WTC11 (cell line): ENCODE data around the gene BMP8B. TPM values are rescaled to one million over a fixed set of nuclear protein-coding genes. Genes with fewer than 3 reads are reported as not detected.

Experiments used
- ATAC-seq: fragments of 200-7000 bp; cut with Tn5 transposase; 2 replicates; pipeline ENCODE4 v1.10.0; 2021; ENCODE audit warnings: mild to moderate bottlenecking, moderate library complexity
- CTCF ChIA-PET: fragments of 300-600 bp; sonication (Branson Sonifier 250); formaldehyde crosslinking; loops from one replicate; lab custom pipeline; 2021; ENCODE audit warnings: antibody characterized with exemption; lab: Charles Lee
- POLR2A ChIA-PET: fragments of 350-600 bp; sonication (Branson Sonifier 250); formaldehyde crosslinking; loops from one replicate; lab custom pipeline; 2021; ENCODE audit warnings: antibody characterized with exemption; lab: Charles Lee
- DNase-seq: peaks from one replicate; pipeline ENCODE4 v3.0.0; 2021; ENCODE audit warnings: low spot score
- H3K27ac Mint-ChIP-seq: 2 replicates; pipeline ENCODE4 v1.8.0; 2021; ENCODE audit warnings: mixed read lengths
- H3K27me3 Mint-ChIP-seq: 2 replicates; pipeline ENCODE4 v1.8.0; 2021; ENCODE audit warnings: low read depth, mild to moderate bottlenecking, moderate library complexity, mixed read lengths
- H3K36me3 Mint-ChIP-seq: 2 replicates; pipeline ENCODE4 v1.8.0; 2021; ENCODE audit warnings: mixed read lengths
- H3K4me1 Mint-ChIP-seq: 2 replicates; pipeline ENCODE4 v1.8.0; 2022; ENCODE audit warnings: mixed read lengths
- H3K4me3 Mint-ChIP-seq: 2 replicates; pipeline ENCODE4 v1.8.0; 2021; ENCODE audit warnings: mild to moderate bottlenecking, moderate library complexity, mixed read lengths
- H3K9me3 Mint-ChIP-seq: 2 replicates; pipeline ENCODE4 v1.8.0; 2021; ENCODE audit warnings: mixed read lengths
- AR ChIP-seq: fragments of 250-450 bp; sonication (Bioruptor Pico); IDR thresholded peaks from 2 replicates; pipeline ENCODE4 v1.9.0; 2021; ENCODE audit warnings: mild to moderate bottlenecking
- E2F1 ChIP-seq: sonication (generic); formaldehyde crosslinking; IDR thresholded peaks from 2 replicates; pipeline ENCODE4 v1.8.0; 2022; ENCODE audit warnings: mild to moderate bottlenecking, missing genetic modification reagents
- ETV6 ChIP-seq: sonication (generic); formaldehyde crosslinking; IDR thresholded peaks from 2 replicates; pipeline ENCODE4 v1.8.1; 2022; ENCODE audit warnings: mild to moderate bottlenecking, missing genetic modification reagents
- FOXK1 ChIP-seq: sonication (generic); formaldehyde crosslinking; IDR thresholded peaks from 2 replicates; pipeline ENCODE4 v1.8.0; 2022; ENCODE audit warnings: mild to moderate bottlenecking, moderate library complexity, missing genetic modification reagents
- FOXP4 ChIP-seq: sonication (generic); formaldehyde crosslinking; IDR thresholded peaks from 2 replicates; pipeline ENCODE4 v1.8.0; 2022; ENCODE audit warnings: mild to moderate bottlenecking, missing genetic modification reagents
- GTF2I ChIP-seq: fragments of 250-450 bp; sonication (Bioruptor Pico); conservative IDR thresholded peaks from 2 replicates; pipeline ENCODE4 v1.4.0; 2021; ENCODE audit warnings: mild to moderate bottlenecking
- KAT7 ChIP-seq: sonication (generic); formaldehyde crosslinking; IDR thresholded peaks from 2 replicates; pipeline ENCODE4 v1.8.1; 2023; ENCODE audit warnings: missing genetic modification reagents, mild to moderate bottlenecking, borderline replicate concordance
- MAX ChIP-seq: sonication (generic); formaldehyde crosslinking; IDR thresholded peaks from 2 replicates; pipeline ENCODE4 v1.8.0; 2022; ENCODE audit warnings: mild to moderate bottlenecking, missing genetic modification reagents
- NFATC4 ChIP-seq: fragments of 250-450 bp; sonication (Bioruptor Pico); IDR thresholded peaks from 2 replicates; pipeline ENCODE4 v1.9.0; 2021; ENCODE audit warnings: mild to moderate bottlenecking
- NR1H2 ChIP-seq: sonication (generic); formaldehyde crosslinking; IDR thresholded peaks from 2 replicates; pipeline ENCODE4 v1.9.0; 2021; ENCODE audit warnings: mild to moderate bottlenecking, moderate library complexity, missing genetic modification reagents
- OVOL2 ChIP-seq: fragments of 250-450 bp; sonication (Bioruptor Pico); IDR thresholded peaks from 2 replicates; pipeline ENCODE4 v1.9.0; 2021; ENCODE audit warnings: mild to moderate bottlenecking, borderline replicate concordance
- PRDM15 ChIP-seq: sonication (generic); formaldehyde crosslinking; IDR thresholded peaks from 2 replicates; pipeline ENCODE4 v1.8.0; 2022; ENCODE audit warnings: missing genetic modification reagents
- RELA ChIP-seq: sonication (generic); formaldehyde crosslinking; IDR thresholded peaks from 2 replicates; pipeline ENCODE4 v1.8.1; 2022; ENCODE audit warnings: missing genetic modification reagents, mild to moderate bottlenecking, borderline replicate concordance
- SMAD3 ChIP-seq: sonication (generic); formaldehyde crosslinking; IDR thresholded peaks from 2 replicates; pipeline ENCODE4 v1.8.0; 2022; ENCODE audit warnings: missing genetic modification reagents, mild to moderate bottlenecking, borderline replicate concordance
- TP53 ChIP-seq: sonication (generic); formaldehyde crosslinking; IDR thresholded peaks from 2 replicates; pipeline ENCODE4 v1.8.1; 2023; ENCODE audit warnings: mild to moderate bottlenecking, missing genetic modification reagents
- ZBTB21 ChIP-seq: sonication (generic); formaldehyde crosslinking; IDR thresholded peaks from 2 replicates; pipeline ENCODE4 v1.8.1; 2023; ENCODE audit warnings: mild to moderate bottlenecking, missing genetic modification reagents, borderline replicate concordance
- ZNF121 ChIP-seq: sonication (generic); formaldehyde crosslinking; IDR thresholded peaks from 2 replicates; pipeline ENCODE4 v1.8.0; 2023; ENCODE audit warnings: missing genetic modification reagents
- ZNF423 ChIP-seq: fragments of 250-450 bp; sonication (Bioruptor Pico); IDR thresholded peaks from 2 replicates; pipeline ENCODE4 v2.1.2; 2022; ENCODE audit warnings: mild to moderate bottlenecking, moderate library complexity
- ZNF512 ChIP-seq: sonication (generic); formaldehyde crosslinking; IDR thresholded peaks from 2 replicates; pipeline ENCODE4 v1.8.1; 2022; ENCODE audit warnings: missing genetic modification reagents, borderline replicate concordance
- total RNA-seq: library from RNA; stranded (reverse); gene quantifications from 3 replicates; pipeline ENCODE4 v1.2.3, GENCODE V29; 2021

The BMP8B gene
- total RNA-seq, 1 experiment from 2014 or later, result 0.74 TPM

- TF ChIP-seq PRDM15 (no peak), RELA (CRISPR knock-in tag) (no peak), ZBTB21 (CRISPR knock-in tag) (no peak), FOXP4 (CRISPR knock-in tag) (no peak), SMAD3 (CRISPR knock-in tag) (no peak), TP53 (no peak), ZNF423 (CRISPR knock-in tag) (no peak)
Measured at GRCh38 chr1:39757501-39757900, 31.2 kb downstream of the BMP8B start (continued).

GRCh38 chr1:39755965-39756659, 32.6 kb downstream of the BMP8B start:
- TF ChIP-seq ETV6 (CRISPR knock-in tag), result no peak
- ChIA-PET CTCF (no interaction called here), POLR2A (no interaction called here)
- Mint-ChIP-seq H3K36me3 (peaks cover 51% of the 10 kb centered on the region), H3K27ac (no peak overlapping the region), H3K27me3 (peaks cover 2% of the 10 kb centered on the region; the same call in 1 of the 2 replicates), H3K4me1 (no peaks in the 10 kb centered on the region), H3K4me3 (no peak overlapping the region), H3K9me3 (peaks cover 7% of the 10 kb centered on the region; the same call in 1 of the 2 replicates)
- DNase-seq, result no peak
- ATAC-seq, result no peak

- ATAC-seq (no peak), DNase-seq (no peak)
- Mint-ChIP-seq H3K4me1 (no peaks in the 10 kb centered on the region), H3K4me3 (no peak overlapping the region), H3K36me3 (peaks cover 61% of the 10 kb centered on the region), H3K27ac (no peak overlapping the region), H3K9me3 (peaks cover 6% of the 10 kb centered on the region; the same call in 1 of the 2 replicates), H3K27me3 (no peaks in the 10 kb centered on the region)
- ChIA-PET POLR2A (no interaction called here), CTCF (interaction anchor here (1.1 kb wide), 1 partner anchor 97 kb away, joined by 3 read pairs; no protein-coding TSS in a partner anchor)
- TF ChIP-seq MAX (no peak), AR (CRISPR knock-in tag) (no peak), ZNF512 (CRISPR knock-in tag) (no peak), GTF2I (CRISPR knock-in tag) (no peak), ZNF121 (CRISPR knock-in tag) (no peak), FOXK1 (CRISPR knock-in tag) (no peak), E2F1 (CRISPR knock-in tag) (no peak), ZNF423 (CRISPR knock-in tag) (no peak), OVOL2 (no peak), KAT7 (CRISPR knock-in tag) (no peak), NR1H2 (CRISPR knock-in tag) (no peak), NFATC4 (no peak)
Measured at GRCh38 chr1:39754906-39755504, 33.7 kb downstream of the BMP8B start.
